Stimulated activated CD4-positive, alpha-beta T cell treated with anti-CD3 and anti-CD28 coated beads, TNF-alpha, amount 100 ng/mL, for 1 hour (primary cell): ENCODE data around the gene AGPAT4.
"Not testable (repeated sequence)": the region's sequence is repeated elsewhere in the genome, so short reads cannot be mapped to it uniquely, and the experiment has no call there.

Experiments used
- DNase-seq, 3 donors: peaks; one replicate each; pipeline ENCODE4 v3.0.0-alpha.2; 2020; ENCODE audit warnings: low read depth in 3 of 3, low spot score in 1 of 3

The AGPAT4 gene

DNA sequence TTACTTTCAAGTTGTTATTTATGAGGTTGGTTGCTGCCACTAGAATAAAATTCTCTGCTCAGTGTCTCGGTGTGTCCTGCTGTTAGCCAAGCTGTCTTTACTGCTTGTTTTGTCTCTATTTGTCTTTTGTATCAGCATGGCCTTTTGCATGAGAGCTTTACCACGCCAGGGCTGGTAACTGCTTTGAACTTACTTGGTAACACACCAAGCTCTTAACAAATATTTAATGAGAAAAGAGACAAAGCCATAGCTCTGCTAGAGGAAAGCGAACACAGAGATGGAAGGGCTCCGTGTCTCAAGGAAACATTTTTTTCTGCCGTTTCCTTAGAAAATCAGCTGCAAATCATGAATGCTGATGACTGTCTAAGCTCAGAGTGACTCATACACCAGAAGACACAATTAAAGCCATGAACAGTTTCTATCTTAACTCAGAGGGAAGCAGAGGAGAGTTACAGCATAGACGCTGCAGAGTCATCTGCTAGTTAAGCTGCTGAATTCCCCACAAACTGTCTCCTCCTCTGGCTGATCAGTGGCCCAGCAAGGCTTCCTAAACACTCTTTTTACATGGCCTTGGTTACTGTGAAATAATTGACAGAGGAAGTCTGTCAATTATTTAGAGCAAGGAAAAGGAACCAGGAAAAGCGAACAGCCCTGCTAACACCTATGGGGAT lies 44.8 kb downstream of the AGPAT4 start:
- DNase-seq = no peak

- DNase-seq = no peak
Measured at GRCh38 chr6:161228096-161228495, 45.8 kb downstream of the AGPAT4 start.

- no peak for DNase-seq
Measured at GRCh38 chr6:161227004-161227960, 46.6 kb downstream of the AGPAT4 start.

GRCh38 chr6:161226009-161226964 lies 47.6 kb downstream of the AGPAT4 start:
- no peak for DNase-seq

DNA sequence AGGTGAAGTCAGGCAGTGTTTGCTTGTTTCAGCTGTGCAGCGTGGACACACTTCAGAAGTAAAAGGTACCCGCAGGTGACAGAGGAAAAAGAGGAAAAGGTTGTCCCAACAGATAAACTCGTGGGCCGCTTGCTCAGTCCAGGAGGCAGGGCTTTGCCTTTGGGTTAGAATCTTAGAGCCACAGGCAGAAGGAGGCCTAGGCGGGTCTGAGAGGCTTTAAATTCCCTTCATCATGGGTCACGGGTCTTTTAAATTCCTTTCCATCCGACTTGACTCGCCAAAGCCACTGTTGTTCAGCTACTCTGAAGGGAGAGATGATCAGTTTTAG lies 48.2 kb downstream of the AGPAT4 start:
- DNase-seq = no peak

DNA sequence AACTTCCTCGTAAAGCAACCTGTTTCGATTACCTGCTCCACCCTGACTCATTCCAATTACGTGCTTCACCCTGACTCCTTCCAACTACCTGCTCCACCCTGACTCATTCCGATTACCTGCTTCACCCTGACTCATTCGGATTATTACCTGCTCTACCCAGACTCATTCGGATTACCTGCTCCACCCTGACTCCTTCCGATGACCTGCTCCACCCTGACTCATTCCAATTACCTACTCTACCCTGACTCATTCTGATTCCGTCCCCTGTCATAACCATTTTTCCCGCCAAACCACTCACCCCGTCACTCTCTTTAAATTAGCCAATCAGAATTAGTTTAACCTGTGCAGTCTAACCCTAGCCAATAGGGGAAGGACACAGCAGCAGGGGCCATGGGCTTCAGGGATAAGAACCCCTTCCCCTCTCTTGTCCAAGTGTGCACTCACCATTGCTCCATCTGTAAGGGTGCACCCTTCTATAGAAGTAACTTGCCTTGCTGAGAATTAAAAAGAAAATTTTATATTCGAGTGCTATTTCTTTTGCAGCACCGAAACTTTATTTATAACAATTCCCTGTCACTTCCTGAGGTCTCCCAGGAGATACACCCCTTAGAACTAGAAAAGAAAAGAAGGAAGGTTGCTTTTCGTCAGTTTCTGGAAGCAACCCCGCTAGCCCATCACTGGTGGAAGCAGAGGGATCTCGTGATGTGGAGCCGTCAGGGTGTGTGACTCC lies 48.7 kb downstream of the AGPAT4 start:
- not testable (repeated sequence) for DNase-seq

GRCh38 chr6:161223646-161224045 lies 50.2 kb downstream of the AGPAT4 start:
- no peak for DNase-seq

DNA sequence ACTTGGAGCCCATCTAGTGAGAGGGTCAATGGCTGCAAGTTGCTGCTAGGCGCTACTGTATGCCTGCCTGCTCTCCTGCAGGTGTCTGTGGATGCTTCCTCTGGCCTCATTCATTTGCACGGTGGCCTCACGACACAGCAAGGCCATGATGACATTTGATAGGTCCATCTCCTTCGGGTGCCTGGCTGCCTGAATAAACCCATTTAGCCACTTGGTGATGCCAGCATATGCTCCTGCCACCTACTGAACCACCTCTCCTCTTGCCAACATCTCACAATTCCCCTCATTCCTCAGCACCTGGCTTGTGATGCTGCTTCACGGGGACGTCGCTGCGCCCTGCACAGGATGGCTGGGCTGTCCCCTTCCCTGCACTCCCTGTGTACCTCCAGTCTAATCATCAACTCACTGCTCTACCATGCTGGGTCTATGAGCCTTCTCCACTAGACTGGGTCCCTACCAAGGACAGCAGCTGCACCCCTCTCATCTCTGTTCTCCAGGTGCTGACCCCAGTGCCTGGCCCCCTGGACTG lies 51.1 kb downstream of the AGPAT4 start:
- no peak for DNase-seq

- no peak for DNase-seq
Measured at GRCh38 chr6:161220346-161220745, 53.5 kb downstream of the AGPAT4 start.

DNA sequence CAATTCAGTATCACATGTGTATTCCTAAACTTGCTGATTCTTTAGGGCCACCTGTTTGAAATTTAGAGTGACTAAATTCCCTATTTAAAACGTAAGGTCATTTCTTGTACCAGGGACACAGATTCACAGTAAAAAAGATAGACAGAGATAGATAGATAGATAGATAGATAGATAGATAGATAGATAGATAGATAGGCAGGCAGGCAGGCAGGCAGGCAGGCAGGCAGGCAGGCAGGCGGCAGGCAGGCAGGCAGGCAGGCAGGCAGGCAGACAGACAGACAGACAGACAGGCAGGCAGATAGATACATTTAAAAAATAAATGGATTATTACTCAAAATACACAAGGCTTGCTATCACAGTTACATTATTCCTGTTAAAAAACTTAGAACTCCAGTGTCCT lies 54.2 kb downstream of the AGPAT4 start:
- DNase-seq = no peak

GRCh38 chr6:161218222-161218621 lies 55.6 kb downstream of the AGPAT4 start:
- no peak for DNase-seq

- no peak for DNase-seq
Measured at GRCh38 chr6:161217628-161218027, 56.2 kb downstream of the AGPAT4 start.

- DNase-seq = no peak
Measured at GRCh38 chr6:161216616-161217205, 57.1 kb downstream of the AGPAT4 start.

GRCh38 chr6:161215876-161216615 lies 57.8 kb downstream of the AGPAT4 start:
- DNase-seq = no peak

DNA sequence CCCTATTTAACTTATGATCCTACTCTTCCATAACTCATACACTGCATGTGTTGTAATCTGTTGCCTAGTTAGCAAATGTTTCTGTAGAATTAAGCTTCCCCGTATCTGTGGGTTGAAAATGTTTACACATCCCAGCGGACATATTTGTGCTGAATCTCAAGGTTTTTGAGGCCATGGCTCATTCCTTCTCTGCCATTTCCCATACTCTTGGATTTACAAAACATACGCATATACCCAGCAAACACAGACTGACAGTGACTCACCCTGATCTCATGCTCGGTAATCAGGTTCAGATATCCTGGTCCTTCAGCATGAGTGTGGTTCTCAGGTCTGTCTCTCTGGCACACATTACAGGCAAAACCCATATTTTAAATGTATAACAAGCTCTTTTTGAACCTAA lies 58.7 kb downstream of the AGPAT4 start:
- DNase-seq = no peak

DNA sequence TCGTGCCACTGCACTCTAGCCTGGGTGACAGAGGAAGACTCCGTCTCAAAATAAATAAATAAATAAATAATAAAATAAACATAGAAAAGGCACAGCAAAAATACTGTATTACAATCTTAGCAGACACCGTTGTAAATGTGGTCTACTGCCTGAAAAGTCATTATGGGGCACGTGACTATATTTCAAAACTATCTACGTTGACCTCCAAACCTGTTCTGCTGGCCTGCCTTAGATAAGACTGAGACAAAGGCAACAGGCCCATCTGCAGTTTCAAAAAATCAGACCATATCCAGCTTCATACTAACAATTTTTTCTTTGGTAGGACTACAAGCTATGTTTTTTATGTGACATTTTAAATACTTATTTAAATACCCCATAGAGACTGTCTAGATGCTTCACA lies 59.1 kb downstream of the AGPAT4 start:
- DNase-seq = no peak

GRCh38 chr6:161212902-161213301 lies 61.0 kb downstream of the AGPAT4 start:
- no peak for DNase-seq

GRCh38 chr6:161211380-161212035 lies 62.4 kb downstream of the AGPAT4 start:
- DNase-seq = no peak

GRCh38 chr6:161210857-161211256 lies 63.0 kb downstream of the AGPAT4 start:
- DNase-seq = no peak
